GM12878 (cell line): ENCODE results near the gene CANT1. TPM values are rescaled to one million over a fixed set of nuclear protein-coding genes. Genes with fewer than 3 reads are reported as not detected.

ENCODE experiments used
- ATAC-seq: fragments of 200-7000 bp; cut with Tn5 transposase; 3 replicates; pipeline ENCODE4 v1.9.1; 2020; ENCODE audit warnings: mild to moderate bottlenecking, moderate library complexity
- BruUV-seq: library from RNA; stranded (reverse); fragments of 400-500 nt; replicated peaks from 2 replicates; lab custom pipeline; 2021; lab: Mats Ljungman, UMichigan
- CTCF ChIA-PET: fragments of 300-600 bp; sonication (Branson Sonifier 250); formaldehyde crosslinking; extraction: SDS; loops from one replicate; lab custom pipeline; 2021; ENCODE audit warnings: inconsistent platforms; lab: Yijun Ruan, JAX
- POLR2A ChIA-PET: fragments of 350-600 bp; formaldehyde crosslinking; extraction: SDS; loops from one replicate; lab custom pipeline; 2021; ENCODE audit warnings: inconsistent platforms; lab: Charles Lee
- RAD21 ChIA-PET: fragments of 300-600 bp; sonication (Branson Sonifier 250); formaldehyde crosslinking; loops from one replicate; lab custom pipeline; 2023; ENCODE audit warnings: antibody characterized with exemption; ENCODE audit not compliant: unreplicated experiment; lab: Charles Lee
- SMC1A ChIA-PET: fragments of 300-600 bp; sonication (Branson Sonifier 250); formaldehyde crosslinking; loops from one replicate; lab custom pipeline; 2023; ENCODE audit not compliant: unreplicated experiment, uncharacterized antibody; lab: Charles Lee
- DNase-seq: peaks from one replicate; pipeline ENCODE4 v3.0.0-alpha.2; 2011; ENCODE audit warnings: low read depth, low spot score
- FAIRE-seq: peaks from 3 replicates; lab custom pipeline; 2011; peaks lifted over from hg19 to GRCh38; lab: Jason Lieb, UNC
- H2AFZ ChIP-seq: 2 replicates; pipeline ENCODE4 v1.6.0; 2011; ENCODE audit warnings: low read depth, low read length, control low read depth; ENCODE audit not compliant: control insufficient read depth
- H3K27ac ChIP-seq: 2 replicates; pipeline ENCODE4 v1.5.1; 2011; ENCODE audit warnings: control low read depth; ENCODE audit not compliant: control insufficient read depth, insufficient read depth
- H3K27me3 ChIP-seq, 2 experiments: replicated peaks in 1 of 2; 2 replicates each; pipeline versions ENCODE4 v1.6.0 to v1.6.1; 2011; ENCODE audit warnings: low read length in 1 of 2; ENCODE audit not compliant: control insufficient read depth in 2 of 2, insufficient read depth in 2 of 2
- H3K36me3 ChIP-seq, 2 experiments: 2 replicates each; pipeline ENCODE4 v1.5.1; 2011; ENCODE audit warnings: low read length in 1 of 2; ENCODE audit not compliant: control insufficient read depth in 2 of 2, insufficient read depth in 2 of 2
- H3K4me1 ChIP-seq: 2 replicates; pipeline ENCODE4 v1.6.1; 2011; ENCODE audit warnings: mild to moderate bottlenecking, low read length, moderate library complexity, mixed read lengths; ENCODE audit not compliant: control insufficient read depth, insufficient read depth
- H3K4me2 ChIP-seq: 2 replicates; pipeline ENCODE4 v1.6.0; 2011; ENCODE audit warnings: control low read depth; ENCODE audit not compliant: control insufficient read depth, insufficient read depth
- H3K4me3 ChIP-seq: fragments of 200-600 bp; sonication (generic); 2 replicates; pipeline ENCODE4 v1.5.1; 2016
- H3K79me2 ChIP-seq: 2 replicates; pipeline ENCODE4 v1.6.0; 2011; ENCODE audit warnings: low read length; ENCODE audit not compliant: control insufficient read depth, insufficient read depth
- H3K9ac ChIP-seq: 2 replicates; pipeline ENCODE4 v1.8.0; 2011; ENCODE audit warnings: low read length, control low read depth, mixed read lengths; ENCODE audit not compliant: control insufficient read depth, insufficient read depth
- H3K9me3 ChIP-seq: replicated peaks from 3 replicates; pipeline ENCODE4 v1.5.1; 2011; ENCODE audit warnings: mild to moderate bottlenecking, low read length; ENCODE audit not compliant: control insufficient read depth, insufficient read depth
- H4K20me1 ChIP-seq: 2 replicates; pipeline ENCODE4 v1.6.0; 2011; ENCODE audit not compliant: control insufficient read depth, insufficient read depth
- CUX1 ChIP-seq: IDR thresholded peaks from 2 replicates; pipeline ENCODE4 v1.6.1; 2012; ENCODE audit warnings: improper control_type of control experiment, low read depth, low read length; ENCODE audit not compliant: insufficient replicate concordance
- E2F4 ChIP-seq: IDR thresholded peaks from 2 replicates; pipeline ENCODE4 v1.6.1; 2012; ENCODE audit warnings: low read depth, low read length, improper control_type of control experiment
- ESRRA ChIP-seq: IDR thresholded peaks from 2 replicates; pipeline ENCODE4 v1.6.1; 2012; ENCODE audit warnings: mild to moderate bottlenecking, low read length, improper control_type of control experiment
- PAX8 ChIP-seq: fragments of 450-650 bp; IDR thresholded peaks from 2 replicates; pipeline ENCODE4 v1.6.1; 2017; ENCODE audit warnings: mild to moderate bottlenecking, moderate library complexity
- YBX1 ChIP-seq: fragments of 450-650 bp; IDR thresholded peaks from 2 replicates; pipeline ENCODE4 v1.6.1; 2016; ENCODE audit warnings: antibody characterized with exemption
- ZNF24 ChIP-seq: fragments of 450-650 bp; IDR thresholded peaks from 2 replicates; pipeline ENCODE4 v1.6.1; 2017; ENCODE audit warnings: antibody characterized with exemption, mild to moderate bottlenecking
- WGBS: methylation state at CpG from one replicate; pipeline ENCODE4 v1.1.6; 2016; ENCODE audit warnings: low lambda C conversion rate; ENCODE audit not compliant: insufficient replicate concordance, insufficient coverage; ENCODE audit errors: missing lambda C conversion rate; 5-methylcytosine and 5-hydroxymethylcytosine counted together
- in situ Hi-C: fragments of 300-500 bp; cut with MboI; formaldehyde crosslinking; loops from 9 replicates; pipeline ENCODE4 v1.14.3; 2018; ENCODE audit warnings: mixed read lengths
- intact Hi-C: fragments of 100-400 bp; cut with micrococcal nuclease; formaldehyde crosslinking; loops from one replicate; pipeline ENCODE4 v1.14.2; 2022; ENCODE audit not compliant: unreplicated experiment
- polyA plus RNA-seq, 11 experiments: library from polyadenylated mRNA; depleted of rRNA in 4 of 11; unstranded in 6 of 11; stranded (reverse) in 5 of 11; fragments of >200 nt; fragmentation: Nextera tagmentation in 4 of 11; fragmentation: Illumina TruSeq in 1 of 11; extraction: Ambion mirVana in 4 of 11; extraction: Trizol in 1 of 11; gene quantifications; 1 replicate in 1 of 11; 2 replicates in 10 of 11; pipeline versions ENCODE4 v1.2.1 to v1.2.3, GENCODE V29; 2011 to 2016; ENCODE audit warnings: inconsistent platforms in 2 of 11, missing spikeins in 2 of 11, low read depth in 1 of 11
- total RNA-seq, 4 experiments: library from RNA; depleted of rRNA in 3 of 4; stranded (reverse); fragments of >200 nt in 3 of 4; fragmentation: Illumina TruSeq in 1 of 4; extraction: Trizol in 1 of 4; gene quantifications; 2 replicates each; pipeline versions ENCODE4 v1.2.1 to v1.2.3, GENCODE V29; 2013 to 2021

The CANT1 gene
- total and polyA plus RNA-seq, 10 of the 15 experiments (the other 5 are each of a cell fraction or from before 2014, with no cell fraction given): 2.2 to 59.2 (median 20.2) TPM

- in situ Hi-C loops: no loop called here
- CTCF ChIA-PET: interaction anchor here (0.6 to 1.0 kb wide), 3 partner anchors 17 to 419 kb away, joined by 3 read pairs; no protein-coding TSS in a partner anchor
- FAIRE-seq: no peak
These were observed 8.2 kb upstream of the CANT1 start for GRCh38 chr17:79017546-79018369.

More at GRCh38 chr17:79017546-79018369, 8.2 kb upstream of the CANT1 start:
- no peaks in the 10 kb centered on the region for H3K79me2 ChIP-seq
- H3K36me3 ChIP-seq: no peaks in the 10 kb centered on the region
- TF ChIP-seq YBX1: no peak
- no peak for TF ChIP-seq CUX1
- TF ChIP-seq ESRRA: no peak
- TF ChIP-seq PAX8: no peak
- TF ChIP-seq E2F4: no peak
- TF ChIP-seq ZNF24: no peak
- no TSS peak for BruUV-seq
- DNase-seq (no peak), ATAC-seq (no peak)
- H3K9ac ChIP-seq: no peak overlapping the region
- H2AFZ ChIP-seq: no peak overlapping the region
- no peaks in the 10 kb centered on the region for H3K9me3 ChIP-seq
- SMC1A ChIA-PET: no interaction called here
- H4K20me1 ChIP-seq: no peaks in the 10 kb centered on the region
- POLR2A ChIA-PET: no interaction called here
- H3K27ac ChIP-seq: no peak overlapping the region
- WGBS: 27% methylated on average over 6 of the region's 6 CpGs
- H3K4me3 ChIP-seq: no peak overlapping the region
- intact Hi-C loops: no loop called here
- no peaks in the 10 kb centered on the region for H3K4me1 ChIP-seq
- no peak overlapping the region for H3K4me2 ChIP-seq
- peaks cover 1 to 6% of the 10 kb centered on the region in 2 experiments; a peak in 3 of 4 replicates for H3K27me3 ChIP-seq
- RAD21 ChIA-PET: no interaction called here
